HUDEP-2 (cell line): ENCODE data around the gene MRE11.
A peak's percentile ranks its signal among the peaks of the same experiment; 100 is the strongest.
"Not testable (repeated sequence)": the region's sequence is repeated elsewhere in the genome, so short reads cannot be mapped to it uniquely, and the experiment has no call there.

Source experiments
- DNase-seq, 76 experiments: peaks; one replicate each; lab custom pipeline; 2025; ENCODE audit not compliant: unreplicated experiment in 76 of 76; lab: John Stamatoyannopoulos, UW

Gene MRE11

GRCh38 chr11:94433049-94433448 is 60.6 kb downstream of the MRE11 start:
- no peak for DNase-seq

DNA sequence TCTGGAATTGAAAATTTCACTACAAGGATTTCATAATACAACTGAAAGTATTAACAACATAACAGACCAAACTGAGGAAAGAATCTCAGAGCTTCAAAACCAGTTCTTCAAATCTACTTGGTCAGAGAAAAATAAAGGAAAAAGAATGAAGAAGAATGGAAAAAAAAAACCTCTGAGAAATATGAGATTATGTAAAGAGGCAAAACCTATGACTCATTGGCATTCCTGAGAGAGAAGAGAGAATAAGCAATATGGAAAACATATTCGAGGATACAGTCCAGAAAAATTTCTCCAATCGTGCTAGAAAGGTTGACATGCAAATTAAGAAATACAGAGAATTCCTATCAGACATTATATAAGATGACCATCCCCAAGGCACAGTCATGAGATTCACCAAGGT is 69.0 kb downstream of the MRE11 start:
- no peak for DNase-seq

- no peak for DNase-seq
These were observed 69.6 kb downstream of the MRE11 start for GRCh38 chr11:94424011-94424410.

- no peak for DNase-seq
These were observed 70.1 kb downstream of the MRE11 start for GRCh38 chr11:94423507-94423906.

DNA sequence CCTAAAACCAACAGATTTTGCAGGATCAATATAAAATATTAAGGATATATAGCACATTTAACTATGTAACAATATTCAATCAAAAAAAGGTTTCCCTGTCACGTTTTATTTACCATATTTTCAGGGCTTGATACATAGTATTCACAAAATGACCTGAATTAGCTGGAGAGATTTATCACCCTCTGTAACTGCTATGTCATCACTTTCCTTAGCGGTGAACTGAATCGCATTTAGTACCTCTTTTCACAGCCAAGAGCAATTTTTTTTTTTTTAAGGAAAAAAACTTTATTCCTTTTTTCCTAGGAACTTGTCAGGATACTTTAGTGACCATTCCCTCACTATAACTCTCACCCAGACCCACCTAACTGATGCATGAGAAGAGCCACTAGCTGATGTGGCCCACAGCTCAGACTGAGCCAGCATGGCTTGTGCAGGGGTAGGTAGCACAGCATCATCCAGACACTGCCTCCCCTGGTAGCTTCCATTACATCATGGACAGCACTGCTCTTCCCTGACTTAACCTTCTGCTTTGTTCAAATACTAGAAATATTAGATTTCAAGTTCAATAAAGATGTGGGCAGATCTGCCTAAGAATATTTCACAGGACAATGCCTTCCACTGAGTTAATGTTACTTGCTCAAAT is 75.4 kb downstream of the MRE11 start:
- no peak for DNase-seq

- peak in 2 of 76 experiments; percentile 5 for DNase-seq
These were observed 76.2 kb downstream of the MRE11 start for GRCh38 chr11:94417386-94417987.

DNA sequence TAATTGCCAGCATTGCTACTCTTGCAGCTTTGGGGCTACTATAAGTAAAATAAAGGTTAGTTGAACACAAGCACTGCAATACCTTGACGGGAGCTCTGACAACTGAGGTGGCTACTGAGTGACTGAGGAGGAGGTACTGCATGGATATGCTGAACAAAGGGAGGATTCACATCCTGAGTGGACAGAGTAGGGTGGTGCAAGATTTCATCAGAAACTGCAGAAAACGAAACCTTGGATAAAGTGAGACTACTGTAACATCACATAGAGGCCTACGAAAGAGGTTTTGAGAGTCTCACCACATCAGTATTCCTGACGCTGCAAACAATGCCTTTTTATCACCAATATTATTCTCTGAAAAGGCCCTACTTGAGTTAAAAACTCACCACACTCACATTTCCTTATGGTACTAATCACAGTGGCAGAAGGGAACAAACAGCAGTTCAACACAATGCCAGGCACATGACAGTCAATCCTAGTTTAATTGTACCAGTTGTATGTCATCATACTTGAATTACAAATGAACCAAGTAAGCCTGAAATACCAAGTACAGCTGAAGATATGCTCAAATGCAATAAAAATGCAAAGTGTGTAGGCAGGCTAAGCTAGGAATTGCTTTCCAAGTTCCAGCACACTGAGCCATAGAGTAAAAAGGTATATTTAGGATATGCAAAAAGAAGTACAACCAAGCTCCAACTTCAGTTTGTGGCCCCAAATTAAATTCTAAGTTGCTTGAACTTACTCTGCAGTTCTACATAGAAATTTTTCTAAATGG is 88.4 kb downstream of the MRE11 start:
- DNase-seq, result no peak

DNA sequence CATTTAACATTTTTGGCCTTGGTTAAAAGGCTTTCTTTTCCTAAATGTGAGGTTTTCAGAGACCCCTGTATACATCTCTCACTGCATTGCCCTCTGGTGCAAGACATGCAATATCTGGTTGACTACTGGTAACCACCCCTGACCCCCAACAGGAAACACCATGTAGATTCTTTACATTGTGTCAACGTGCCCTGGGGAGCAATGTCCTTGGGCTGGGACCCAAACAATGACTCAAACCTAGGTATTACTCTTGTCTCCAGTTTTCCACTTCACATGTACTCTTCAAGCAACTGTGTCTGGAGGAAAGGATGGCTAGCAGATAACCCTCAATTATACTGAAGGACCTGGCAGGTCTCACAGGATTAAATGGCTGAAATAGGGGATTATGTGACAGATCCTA is 91.3 kb downstream of the MRE11 start:
- no peak for DNase-seq

DNA sequence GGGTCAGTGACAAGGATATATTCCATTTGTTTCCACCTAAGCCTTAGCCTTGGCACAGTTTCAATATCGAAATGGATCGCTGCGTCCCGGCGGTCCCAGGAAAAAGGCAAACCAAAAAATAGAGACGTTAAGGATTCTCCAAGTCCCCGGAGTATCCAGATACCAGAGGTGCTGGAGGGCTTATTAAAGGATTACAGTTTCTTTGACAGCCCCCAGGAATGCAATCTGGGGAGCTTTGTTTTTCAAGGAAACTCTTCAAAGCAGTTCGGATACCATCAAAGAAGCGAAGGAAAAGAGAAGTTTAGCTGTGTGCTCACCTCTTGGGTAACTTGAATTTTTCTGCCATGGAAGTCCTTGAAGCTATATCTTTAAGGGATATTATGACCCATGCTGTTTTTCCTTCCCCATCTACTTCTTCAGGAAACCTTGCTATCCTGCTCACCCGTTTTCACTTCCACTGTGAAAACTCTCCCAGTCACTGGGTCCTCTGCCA is 91.8 kb downstream of the MRE11 start:
- DNase-seq, result no peak

DNA sequence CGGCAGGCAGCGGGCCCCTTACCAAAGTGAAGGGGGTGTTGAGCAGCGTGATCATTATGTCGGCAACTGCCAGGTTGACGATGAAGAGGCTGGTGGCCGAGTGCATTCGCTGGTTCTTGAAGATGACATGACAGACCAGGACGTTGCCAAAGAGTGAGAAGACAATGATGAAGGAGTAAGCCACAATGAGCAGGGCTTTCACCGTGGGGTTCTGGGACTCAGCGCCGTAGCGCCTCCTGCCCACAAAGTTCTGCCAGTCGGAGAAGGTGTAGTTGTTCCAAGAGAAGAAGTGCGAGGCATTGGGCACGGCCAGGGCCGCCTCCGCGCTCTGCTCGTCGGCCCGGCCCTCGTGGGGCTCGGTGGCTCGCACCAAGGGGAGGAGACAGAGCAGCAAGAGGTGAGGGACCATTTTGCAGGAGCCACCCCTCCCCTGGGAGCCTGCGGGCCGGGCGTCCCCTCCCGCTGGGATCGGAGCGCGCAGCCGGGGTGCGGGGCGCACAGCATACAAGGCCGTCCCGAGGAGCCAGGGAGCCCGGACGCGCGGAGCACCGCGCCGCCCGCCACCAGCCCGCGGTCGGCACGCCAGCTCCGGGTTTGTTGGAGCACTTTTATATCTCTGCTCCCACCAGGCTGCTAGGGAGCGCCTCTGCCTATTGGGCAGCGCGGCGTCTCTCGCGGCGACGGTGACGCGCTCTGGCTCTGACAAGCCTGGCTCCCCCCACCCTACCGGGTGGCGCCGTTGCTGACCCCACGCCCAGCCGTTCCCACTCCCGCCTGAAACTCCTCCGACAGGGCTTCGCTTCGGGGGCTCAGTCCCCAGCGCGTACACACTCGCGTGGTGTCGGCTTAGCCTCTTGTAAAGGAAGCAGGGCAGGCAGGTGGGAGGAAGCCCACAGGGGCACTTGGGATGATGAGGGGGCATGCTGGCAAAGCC is 92.5 kb downstream of the MRE11 start, which contains the start of gene GPR83:
Gene GPR83, minus strand, starts transcription at position 581 of the 934 bp plus-strand sequence. Its CDS starts 172 bp downstream, at position 409.
- no peak for DNase-seq

GRCh38 chr11:94400457-94400838 is 93.2 kb downstream of the MRE11 start:
- no peak for DNase-seq

DNA sequence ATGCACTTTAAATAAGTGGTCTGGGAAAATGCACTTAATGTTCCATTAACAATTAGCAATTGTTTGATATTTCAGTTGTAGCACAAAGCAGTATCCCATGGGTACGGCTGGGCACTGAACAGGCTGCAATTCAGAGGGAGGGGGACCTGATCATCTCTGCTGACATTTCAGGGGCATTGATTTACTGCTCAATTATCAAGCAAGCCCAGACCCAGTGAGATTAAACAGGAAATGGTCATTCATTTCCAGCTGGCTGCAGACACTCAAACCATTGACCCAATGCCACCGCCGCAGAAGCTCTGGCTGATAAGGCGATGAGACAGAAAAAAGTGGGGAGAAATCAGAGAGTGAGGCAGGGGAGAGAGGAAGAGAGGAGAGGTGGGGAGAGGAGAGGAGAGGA is 93.6 kb downstream of the MRE11 start:
- DNase-seq, result no peak

DNA sequence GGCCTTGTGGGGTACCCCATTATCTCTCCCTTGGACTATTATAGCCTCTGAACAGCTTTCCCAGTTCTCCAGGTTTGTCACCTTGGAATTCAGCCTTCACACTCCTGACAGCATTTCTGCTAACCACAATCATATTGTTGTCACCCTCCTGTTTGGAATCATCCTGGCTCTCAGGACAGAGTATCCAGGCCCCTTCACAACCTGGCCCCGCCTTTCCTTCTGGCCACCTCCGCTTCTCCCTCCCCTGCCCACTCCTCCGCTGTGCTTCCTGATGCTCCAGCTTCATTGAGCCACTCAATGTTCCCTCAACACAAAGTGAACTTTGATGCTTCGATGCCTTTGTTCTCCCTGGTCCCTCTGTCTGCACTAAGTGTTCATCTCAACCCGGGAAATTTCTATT is 95.5 kb downstream of the MRE11 start:
- DNase-seq, result no peak

- no peak for DNase-seq
These were observed 97.4 kb downstream of the MRE11 start for GRCh38 chr11:94396282-94396681.

DNA sequence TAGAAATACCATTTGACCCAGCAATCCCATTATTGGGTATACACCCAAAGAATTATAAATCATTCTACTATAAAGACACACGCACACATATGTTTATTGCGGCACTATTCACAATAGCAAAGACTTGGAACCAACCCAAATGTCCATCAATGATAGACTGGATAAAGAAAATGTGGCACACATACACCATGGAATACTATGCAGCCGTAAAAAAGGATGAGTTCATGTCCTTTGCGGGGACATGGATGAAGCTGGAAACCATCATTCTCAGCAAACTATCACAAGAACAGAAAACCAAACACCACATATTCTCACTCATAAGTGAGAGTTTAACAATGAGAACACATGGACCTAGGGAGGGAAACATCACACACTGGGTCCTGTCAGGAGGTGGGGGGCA is 101.7 kb downstream of the MRE11 start:
- DNase-seq, result not testable (repeated sequence)

GRCh38 chr11:94379613-94380012 is 114.0 kb downstream of the MRE11 start:
- no peak for DNase-seq

DNA sequence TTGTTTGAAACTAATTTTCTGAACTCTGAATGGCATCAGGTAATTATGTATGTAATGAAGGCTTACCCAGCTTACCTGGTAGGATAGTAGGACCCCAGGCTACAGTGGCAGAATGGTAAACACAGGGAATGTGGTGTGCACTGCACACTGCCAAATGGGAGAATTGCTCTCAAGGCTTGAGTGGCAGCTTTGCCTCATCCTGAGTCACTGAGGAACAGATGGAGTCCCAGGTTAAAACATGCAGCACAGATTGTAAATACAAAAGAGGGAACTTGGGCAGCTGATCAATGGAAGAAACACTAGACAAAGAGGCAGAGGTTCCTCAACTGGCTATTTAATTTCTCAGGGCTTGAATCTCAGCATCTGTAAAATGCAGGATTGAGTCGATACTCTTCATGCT is 116.8 kb downstream of the MRE11 start:
- no peak for DNase-seq

DNA sequence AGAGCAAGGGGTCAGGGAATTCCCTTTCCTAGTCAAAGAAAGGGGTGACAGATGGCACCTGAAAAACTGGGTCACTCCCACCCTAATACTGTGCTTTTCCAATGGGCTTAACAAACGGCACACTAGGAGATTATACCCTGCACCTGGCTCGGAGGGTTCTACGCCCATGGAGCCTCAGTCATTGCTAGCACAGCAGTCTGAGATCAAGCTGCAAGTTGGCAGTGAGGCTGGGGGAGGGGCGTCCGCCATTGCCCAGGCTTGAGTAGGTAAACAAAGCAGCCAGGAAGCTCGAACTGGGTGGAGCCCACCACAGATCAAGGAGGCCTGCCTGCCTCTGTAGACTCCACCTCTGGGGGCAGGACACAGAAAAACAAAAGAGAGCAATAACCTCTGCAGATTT is 123.1 kb downstream of the MRE11 start:
- not testable (repeated sequence) for DNase-seq
